SH-SY5Y (cell line): ENCODE data around the gene NEK7.

Experiments
- GATA2 ChIP-seq: IDR thresholded peaks from 2 replicates; pipeline ENCODE4 v1.6.1; 2011; ENCODE audit warnings: mild to moderate bottlenecking, low read depth, low read length
- GATA3 ChIP-seq: IDR thresholded peaks from 2 replicates; pipeline ENCODE4 v1.6.1; 2011; ENCODE audit warnings: low read depth, mild to moderate bottlenecking, low read length, moderate library complexity

GRCh38 chr1:198153804-198154203 is 3.0 kb upstream of the NEK7 start:
- TF ChIP-seq GATA2 = no peak
- TF ChIP-seq GATA3 = no peak
